Pancreas (tissue), 10 donors: ENCODE results near the gene MOV10L1. TPM values are rescaled to one million over a fixed set of nuclear protein-coding genes. Genes with fewer than 3 reads are reported as not detected.

Experiments used
- ATAC-seq, 4 donors: fragments of 200-7000 bp; cut with Tn5 transposase; one replicate each; pipeline versions ENCODE4 v1.8.0 to v1.9.1; 2020; ENCODE audit warnings: mild to moderate bottlenecking in 4 of 4, moderate library complexity in 4 of 4
- DNase-seq, 6 donors: peaks; one replicate each; pipeline ENCODE4 v3.0.0-alpha.2; 2020
- FAIRE-seq: peaks from 2 replicates; lab custom pipeline; 2012; peaks lifted over from hg19 to GRCh38; lab: Jason Lieb, UNC
- H3K27ac ChIP-seq, 4 donors: fragments of 200-600 bp; sonication (generic); 1 replicate in 3 of 4; 2 replicates in 1 of 4; pipeline versions ENCODE4 v1.5.0 to v1.8.0; 2020
- H3K27me3 ChIP-seq, 4 donors: fragments of 200-600 bp; one replicate each; pipeline ENCODE4 v1.8.0; 2021
- H3K36me3 ChIP-seq, 3 donors: fragments of 200-600 bp; sonication (generic) in 1 of 3; one replicate each; pipeline versions ENCODE4 v1.5.0 to v1.8.0; 2020 to 2021
- H3K4me1 ChIP-seq, 3 donors: fragments of 200-600 bp; one replicate each; pipeline ENCODE4 v1.8.0; 2021
- H3K4me3 ChIP-seq, 4 donors: fragments of 200-600 bp; sonication (generic) in 2 of 4; one replicate each; pipeline versions ENCODE4 v1.5.0 to v1.8.0; 2020 to 2021
- H3K9me3 ChIP-seq, 4 donors: fragments of 200-600 bp; one replicate each; pipeline ENCODE4 v1.8.0; 2021
- WGBS, 2 donors: extraction: QIAGEN DNeasy Blood & Tissue Kit; methylation state at CpG; one replicate each; pipeline ENCODE4 v1.1.7; 2013; 5-methylcytosine and 5-hydroxymethylcytosine counted together
- intact Hi-C, 3 donors: fragments of 100-400 bp; cut with DNase I; formaldehyde crosslinking; loops; one replicate each; pipeline versions ENCODE4 v1.11.1 to v1.14.2; 2022
- polyA plus RNA-seq, 2 donors: library from polyadenylated mRNA; stranded (reverse); fragments of 200-250 nt; gene quantifications; one replicate each; pipeline ENCODE4 v1.2.3, GENCODE V29; 2013
- total RNA-seq, 6 donors: library from RNA; stranded (reverse); fragmentation: NEBNext Ultra II Directional in 4 of 6; extraction: Animal tissue kit (Norgen Biotek cat#: 25700) in 4 of 6; gene quantifications; one replicate each; pipeline versions ENCODE4 v1.2.1 to v1.2.4, GENCODE V29; 2021 to 2023
- TF ChIP-seq, protein P1 (sequence below), 4 donors: fragments of 200-600 bp; sonication (generic) in 3 of 4; IDR thresholded peaks; one replicate each; pipeline versions ENCODE4 v1.5.0 to v1.8.0; 2021; ENCODE audit warnings: antibody characterized with exemption in 4 of 4
- donor health status: healthy with polysubstance abuse.
- donor health status: DM: no; HTN: no; CAD: no; lungs with moderate emphysema.
- donor health status: DM: no; HTN: no; CAD: no.
- donor health status: control.
- donor health status: control.
- donor health status: Bipolar disorder and iron deficiency.
- donor health status: DM: yes; HTN: yes; CAD: no.
- donor health status: DM: no; HTN: no; CAD: no.
- donor health status: DM: no; HTN: no; CAD: no.
- donor health status: DM: yes; HTN: yes; CAD: no.

MOV10L1 gene
- total and polyA plus RNA-seq, 8 donors = 0.09 to 1.9 (median 0.26) TPM; not detected in 1

DNA sequence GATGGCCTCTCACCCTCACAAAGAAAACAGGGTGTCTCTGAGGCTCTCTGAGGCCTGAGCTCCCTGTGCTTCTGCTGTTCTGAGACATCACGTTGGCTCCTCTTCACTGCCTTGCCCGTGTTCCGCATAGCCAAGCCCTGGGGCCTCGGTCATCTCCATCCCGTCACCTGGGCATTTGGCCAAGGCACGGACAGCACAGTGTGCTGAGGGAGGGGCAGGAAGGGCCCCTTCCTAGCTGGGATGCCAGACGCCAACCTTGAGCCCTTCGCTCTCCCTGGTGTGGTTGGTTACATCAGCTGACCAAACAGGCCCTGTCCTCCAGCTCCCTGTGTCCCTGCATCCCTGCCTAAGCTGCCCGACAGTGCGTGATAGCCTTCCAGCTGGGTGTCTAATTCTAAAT lies 25.9 kb downstream of the MOV10L1 start:
- intact Hi-C loops = no loop called here
- TF ChIP-seq, protein P1, sequence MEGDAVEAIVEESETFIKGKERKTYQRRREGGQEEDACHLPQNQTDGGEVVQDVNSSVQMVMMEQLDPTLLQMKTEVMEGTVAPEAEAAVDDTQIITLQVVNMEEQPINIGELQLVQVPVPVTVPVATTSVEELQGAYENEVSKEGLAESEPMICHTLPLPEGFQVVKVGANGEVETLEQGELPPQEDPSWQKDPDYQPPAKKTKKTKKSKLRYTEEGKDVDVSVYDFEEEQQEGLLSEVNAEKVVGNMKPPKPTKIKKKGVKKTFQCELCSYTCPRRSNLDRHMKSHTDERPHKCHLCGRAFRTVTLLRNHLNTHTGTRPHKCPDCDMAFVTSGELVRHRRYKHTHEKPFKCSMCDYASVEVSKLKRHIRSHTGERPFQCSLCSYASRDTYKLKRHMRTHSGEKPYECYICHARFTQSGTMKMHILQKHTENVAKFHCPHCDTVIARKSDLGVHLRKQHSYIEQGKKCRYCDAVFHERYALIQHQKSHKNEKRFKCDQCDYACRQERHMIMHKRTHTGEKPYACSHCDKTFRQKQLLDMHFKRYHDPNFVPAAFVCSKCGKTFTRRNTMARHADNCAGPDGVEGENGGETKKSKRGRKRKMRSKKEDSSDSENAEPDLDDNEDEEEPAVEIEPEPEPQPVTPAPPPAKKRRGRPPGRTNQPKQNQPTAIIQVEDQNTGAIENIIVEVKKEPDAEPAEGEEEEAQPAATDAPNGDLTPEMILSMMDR (IDR thresholded peaks at IDR 0.05) = no peak
- DNase-seq (no peak), ATAC-seq (no peak), FAIRE-seq (no peak)
- no peak overlapping the region for H3K4me3 ChIP-seq
- no peaks in the 10 kb centered on the region for H3K9me3 ChIP-seq
- 57 to 58% methylated on average over 10 of the region's 10 CpGs for WGBS, 2 donors
- H3K4me1 ChIP-seq = no peaks in the 10 kb centered on the region
- no peaks in the 10 kb centered on the region for H3K27me3 ChIP-seq
- no peaks in the 10 kb centered on the region for H3K36me3 ChIP-seq
- H3K27ac ChIP-seq = no peak overlapping the region

DNA sequence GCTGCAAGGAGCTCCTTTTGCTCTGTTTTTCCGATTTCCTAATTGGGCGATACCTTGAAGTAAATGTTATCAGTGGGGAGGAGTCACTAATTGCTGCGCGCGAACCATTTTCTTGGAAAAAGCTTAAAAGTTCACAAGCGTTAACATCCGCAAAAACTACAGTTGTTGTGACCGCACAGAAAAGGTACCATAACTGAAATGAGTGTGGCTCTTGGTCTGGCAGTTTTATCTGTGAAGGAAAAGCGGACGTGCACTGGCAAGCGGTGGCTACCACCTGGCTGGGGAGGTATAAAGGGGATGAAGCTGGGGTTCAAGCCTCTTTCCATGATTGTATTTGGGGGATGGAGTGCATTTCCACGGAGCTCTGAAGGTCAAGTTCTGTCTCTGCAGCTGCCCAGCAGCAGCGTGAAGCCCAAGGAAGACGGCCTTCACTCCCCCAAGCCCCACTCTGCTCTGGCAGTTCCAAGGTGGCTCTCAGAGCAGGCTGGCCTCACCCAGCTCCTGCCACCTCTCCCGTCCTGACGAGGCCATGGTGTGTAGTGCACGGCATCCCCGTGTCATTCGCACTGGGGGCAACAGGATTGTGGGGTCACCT lies 27.5 kb downstream of the MOV10L1 start:
- Histone ChIP-seq H3K27me3 (no peaks in the 10 kb centered on the region), H3K36me3 (no peaks in the 10 kb centered on the region), H3K4me3 (no peak overlapping the region), H3K4me1 (no peaks in the 10 kb centered on the region), H3K9me3 (no peaks in the 10 kb centered on the region), H3K27ac (no peak overlapping the region)
- no peak for DNase-seq
- TF ChIP-seq, protein P1 (IDR thresholded peaks at IDR 0.05) = no peak
- intact Hi-C loops = no loop called here
- no peak for FAIRE-seq
- WGBS, 2 donors = 81 to 85% methylated on average over 19 of the region's 19 CpGs
- ATAC-seq = no peak

DNA sequence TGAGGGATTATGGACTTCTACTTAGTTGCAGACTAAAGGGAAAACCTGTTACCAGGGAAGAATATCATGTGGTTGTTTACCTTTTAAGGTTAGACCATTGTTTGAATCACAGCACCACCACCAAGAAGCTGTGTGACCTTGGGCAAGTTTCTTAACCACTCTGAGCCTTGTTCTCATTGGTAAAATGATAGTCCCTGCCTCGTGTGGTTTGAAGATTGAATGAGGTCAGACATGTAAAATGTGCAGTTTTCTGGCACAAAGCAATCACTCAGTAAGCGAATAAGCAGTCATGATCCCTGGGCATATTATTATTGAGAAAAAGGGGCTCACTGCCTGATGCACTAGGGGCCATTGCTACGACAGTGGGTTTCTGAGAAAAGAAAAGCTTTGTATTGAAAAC lies 28.3 kb downstream of the MOV10L1 start:
- DNase-seq (no peak), ATAC-seq (no peak), FAIRE-seq (no peak)
- no peaks in the 10 kb centered on the region for H3K9me3 ChIP-seq
- no peaks in the 10 kb centered on the region for H3K36me3 ChIP-seq
- no peak overlapping the region for H3K27ac ChIP-seq
- H3K4me3 ChIP-seq = no peak overlapping the region
- 58 to 67% methylated on average over 3 of the region's 3 CpGs for WGBS, 2 donors
- H3K4me1 ChIP-seq = no peaks in the 10 kb centered on the region
- no peaks in the 10 kb centered on the region for H3K27me3 ChIP-seq
- intact Hi-C loops = no loop called here
- TF ChIP-seq, protein P1 (IDR thresholded peaks at IDR 0.05) = no peak

GRCh38 chr22:50118557-50119168 lies 28.9 kb downstream of the MOV10L1 start:
- WGBS, 2 donors = 22 to 33% methylated on average over 10 of the region's 10 CpGs
- TF ChIP-seq, protein P1 (IDR thresholded peaks at IDR 0.05) = no peak
- Histone ChIP-seq H3K4me3 (no peak overlapping the region), H3K27me3 (no peaks in the 10 kb centered on the region), H3K4me1 (no peaks in the 10 kb centered on the region), H3K9me3 (no peaks in the 10 kb centered on the region), H3K36me3 (no peaks in the 10 kb centered on the region), H3K27ac (no peak overlapping the region)
- intact Hi-C loops = no loop called here
- peak in 3 of 4 donors; percentile 25 to 63 (median 34) for ATAC-seq
- no peak for FAIRE-seq
- DNase-seq = no peak

DNA sequence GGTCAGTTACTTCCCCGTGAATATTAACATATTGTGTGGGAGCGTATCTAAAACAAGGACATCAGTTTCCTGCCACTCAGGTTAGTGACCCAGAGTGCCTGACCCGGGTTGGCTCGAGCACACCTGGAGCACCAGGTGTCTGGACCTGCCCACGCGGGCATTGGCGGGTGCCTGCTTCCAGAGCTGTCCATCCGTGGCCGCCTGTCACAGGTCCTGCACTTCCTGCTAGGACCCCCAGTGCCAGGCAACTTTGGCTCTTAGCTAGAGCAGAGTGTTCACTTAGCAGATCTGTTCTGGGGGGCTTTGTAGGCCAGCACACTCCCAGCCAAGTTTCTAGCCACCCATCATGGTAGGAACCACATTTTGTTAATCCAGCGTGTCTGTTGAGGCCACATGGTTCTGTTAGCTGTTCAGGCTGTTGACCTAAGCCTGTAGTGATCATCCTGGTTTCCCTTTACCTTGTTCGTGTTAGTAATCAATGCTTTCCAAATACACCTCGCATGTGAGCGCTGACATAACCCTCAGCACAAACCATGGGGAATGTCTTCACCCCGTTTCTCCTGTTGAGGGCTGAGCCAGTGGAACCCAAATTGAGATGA lies 29.5 kb downstream of the MOV10L1 start:
- TF ChIP-seq, protein P1 (IDR thresholded peaks at IDR 0.05) = no peak
- intact Hi-C loops = no loop called here
- no peaks in the 10 kb centered on the region for H3K27me3 ChIP-seq
- ATAC-seq (peak in 1 of 4 donors; percentile 20), FAIRE-seq (no peak), DNase-seq (no peak)
- WGBS, 2 donors = 59 to 70% methylated on average over 14 of the region's 14 CpGs
- H3K36me3 ChIP-seq = no peaks in the 10 kb centered on the region
- H3K27ac ChIP-seq = no peak overlapping the region
- H3K9me3 ChIP-seq = no peaks in the 10 kb centered on the region
- H3K4me3 ChIP-seq = no peak overlapping the region
- H3K4me1 ChIP-seq = no peaks in the 10 kb centered on the region
